Endometrium (tissue), 2 donors: ENCODE data around the gene THRAP3.

Source experiments
- FAIRE-seq: peaks from 2 replicates; lab custom pipeline; 2012; peaks lifted over from hg19 to GRCh38; lab: Jason Lieb, UNC
- donor health status: control.
- donor health status: control.

The THRAP3 gene

GRCh38 chr1:36301220-36301619, 77.0 kb downstream of the THRAP3 start:
- no peak for FAIRE-seq

- FAIRE-seq = no peak
These were observed 79.0 kb downstream of the THRAP3 start for GRCh38 chr1:36303244-36303643.

DNA sequence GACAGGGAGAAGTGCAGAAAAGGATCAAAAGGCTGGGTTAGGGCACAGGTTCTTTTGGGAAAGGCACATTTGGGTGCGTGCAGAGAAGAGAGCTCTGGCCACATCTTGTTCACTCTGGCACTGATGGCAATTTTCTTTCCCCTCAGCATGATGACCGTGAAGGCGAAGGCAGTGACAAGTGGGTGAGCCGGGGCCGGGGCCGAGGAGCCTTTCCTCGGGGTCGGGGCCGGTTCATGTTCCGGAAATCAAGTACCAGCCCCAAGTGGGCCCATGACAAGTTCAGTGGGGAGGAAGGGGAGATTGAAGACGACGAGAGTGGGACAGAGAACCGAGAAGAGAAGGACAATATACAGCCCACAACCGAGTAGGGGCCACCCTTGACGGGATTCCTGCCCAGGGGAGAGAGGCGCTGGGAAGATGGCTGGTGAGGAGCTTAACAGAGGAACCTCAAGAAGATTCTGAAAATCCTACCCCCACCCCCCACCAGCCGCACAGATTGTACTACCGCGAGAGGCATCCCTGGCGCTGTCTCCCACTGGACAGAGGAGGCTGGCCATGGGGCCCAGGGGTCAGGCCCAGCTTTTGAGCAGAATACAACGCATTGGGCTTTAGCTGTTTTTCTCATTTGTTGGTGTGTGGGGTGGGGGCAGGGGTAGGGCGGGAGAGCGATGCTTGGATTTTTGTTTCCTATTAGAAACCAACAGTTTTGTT, 79.6 kb downstream of the THRAP3 start:
- FAIRE-seq = no peak

GRCh38 chr1:36304521-36304920, 80.3 kb downstream of the THRAP3 start:
- FAIRE-seq = no peak

- FAIRE-seq = no peak
These were observed 81.0 kb downstream of the THRAP3 start for GRCh38 chr1:36304970-36305914.

- no peak for FAIRE-seq
These were observed 81.6 kb downstream of the THRAP3 start for GRCh38 chr1:36305915-36306209.

GRCh38 chr1:36306210-36306901, 82.1 kb downstream of the THRAP3 start, which contains the start of gene SH3D21:
TSS of gene SH3D21 (plus strand) at chr1:36306368. CDS start at chr1:36306421, 53 bp downstream.
- FAIRE-seq = no peak

DNA sequence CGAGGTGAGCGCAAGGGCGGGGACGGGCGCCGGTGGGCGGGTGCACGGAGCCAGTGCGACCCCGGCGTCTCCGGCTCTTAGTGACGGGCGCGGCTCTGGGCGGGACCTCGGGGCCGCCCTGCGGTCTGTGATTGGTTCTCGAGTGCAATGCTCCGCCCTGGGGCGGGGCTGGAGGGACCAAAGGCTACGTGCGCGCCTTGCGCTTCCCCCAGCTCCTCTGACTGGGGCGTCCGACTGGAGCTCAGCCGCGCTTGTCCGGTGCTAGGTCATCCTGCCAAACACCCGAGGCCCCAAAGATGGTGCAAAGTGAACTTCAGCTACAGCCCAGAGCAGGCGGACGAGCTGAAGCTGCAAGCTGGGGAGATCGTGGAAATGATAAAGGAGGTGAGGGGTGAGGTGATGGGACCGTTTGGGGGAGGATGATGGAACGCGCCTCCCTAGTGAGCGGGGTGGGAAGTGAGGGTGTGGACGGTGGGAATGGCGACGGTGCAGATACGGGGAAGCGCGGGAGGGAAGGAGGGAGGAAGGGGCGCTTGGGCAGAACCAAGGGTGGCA, 82.7 kb downstream of the THRAP3 start:
- no peak for FAIRE-seq

DNA sequence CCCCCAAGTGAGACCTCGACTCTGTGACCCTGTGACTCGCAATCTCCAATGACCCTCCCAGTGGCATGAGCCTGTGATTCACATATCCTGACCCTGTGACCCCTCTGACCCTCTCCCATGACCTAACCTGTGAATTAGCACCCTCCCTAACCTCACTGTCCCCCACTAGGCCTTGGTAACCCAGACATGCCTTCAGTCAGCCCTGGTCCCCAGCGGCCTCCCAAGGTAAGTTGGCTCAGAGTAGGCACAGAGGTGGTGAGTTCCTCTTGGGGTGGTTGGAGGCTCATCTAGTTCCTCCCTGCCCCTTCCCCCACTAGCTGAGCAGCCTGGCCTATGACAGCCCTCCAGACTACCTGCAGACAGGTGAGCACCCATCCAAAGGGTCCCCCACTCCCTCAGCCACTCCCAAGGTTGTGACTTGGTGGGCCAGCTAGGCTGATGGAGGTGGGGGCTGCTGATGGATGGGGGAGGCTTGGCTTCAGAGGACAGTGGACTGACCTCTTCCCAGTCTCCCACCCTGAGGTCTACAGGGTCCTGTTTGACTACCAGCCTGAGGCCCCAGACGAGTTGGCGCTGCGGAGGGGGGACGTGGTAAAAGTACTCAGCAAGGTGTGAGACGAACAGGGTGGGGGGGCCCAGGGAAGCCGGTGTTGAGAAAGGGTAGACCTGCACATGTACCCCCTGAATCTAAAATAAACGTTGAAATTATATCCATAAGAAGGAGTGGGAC, 83.5 kb downstream of the THRAP3 start:
- no peak for FAIRE-seq

GRCh38 chr1:36309397-36309796, 85.2 kb downstream of the THRAP3 start:
- FAIRE-seq = no peak

DNA sequence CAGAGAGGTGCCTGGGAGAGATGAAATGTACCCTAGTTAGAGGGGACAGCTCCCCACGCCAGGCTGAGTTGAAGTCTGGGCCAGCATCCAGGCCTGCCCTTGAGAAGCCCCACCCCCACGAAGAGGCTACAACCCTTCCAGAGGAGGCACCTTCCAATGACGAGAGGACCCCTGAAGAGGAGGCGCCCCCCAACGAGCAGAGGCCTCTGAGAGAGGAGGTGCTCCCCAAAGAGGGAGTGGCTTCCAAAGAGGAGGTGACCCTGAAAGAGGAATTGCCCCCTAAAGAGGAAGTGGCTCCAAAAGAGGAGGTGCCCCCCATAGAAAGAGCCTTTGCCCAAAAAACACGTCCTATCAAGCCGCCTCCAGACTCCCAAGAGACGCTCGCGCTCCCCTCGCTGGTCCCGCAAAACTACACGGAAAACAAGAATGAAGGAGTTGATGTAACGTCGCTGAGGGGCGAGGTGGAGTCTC, 96.1 kb downstream of the THRAP3 start:
- no peak for FAIRE-seq

DNA sequence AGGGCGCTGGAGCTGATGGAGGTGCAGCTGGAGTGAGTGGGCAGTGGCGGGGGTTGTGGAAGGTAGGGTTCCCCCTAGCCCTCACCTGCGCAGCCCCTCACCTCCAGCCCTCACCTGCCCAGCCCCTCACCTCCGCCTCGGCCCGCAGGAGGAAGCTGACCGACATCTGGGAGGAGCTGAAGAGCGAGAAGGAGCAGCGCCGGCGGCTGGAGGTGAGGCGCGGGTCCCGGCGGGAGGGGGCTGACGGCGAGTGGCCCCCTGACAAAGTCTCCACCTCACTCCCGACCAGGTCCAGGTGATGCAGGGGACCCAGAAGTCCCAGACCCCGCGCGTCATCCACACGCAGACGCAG, 96.5 kb downstream of the THRAP3 start:
- no peak for FAIRE-seq

GRCh38 chr1:36321119-36321951, 97.1 kb downstream of the THRAP3 start:
- FAIRE-seq = peak; percentile 94

- FAIRE-seq = no peak
These were observed 98.0 kb downstream of the THRAP3 start for GRCh38 chr1:36322041-36322785.

- FAIRE-seq = no peak
These were observed 98.8 kb downstream of the THRAP3 start for GRCh38 chr1:36322786-36323635.

DNA sequence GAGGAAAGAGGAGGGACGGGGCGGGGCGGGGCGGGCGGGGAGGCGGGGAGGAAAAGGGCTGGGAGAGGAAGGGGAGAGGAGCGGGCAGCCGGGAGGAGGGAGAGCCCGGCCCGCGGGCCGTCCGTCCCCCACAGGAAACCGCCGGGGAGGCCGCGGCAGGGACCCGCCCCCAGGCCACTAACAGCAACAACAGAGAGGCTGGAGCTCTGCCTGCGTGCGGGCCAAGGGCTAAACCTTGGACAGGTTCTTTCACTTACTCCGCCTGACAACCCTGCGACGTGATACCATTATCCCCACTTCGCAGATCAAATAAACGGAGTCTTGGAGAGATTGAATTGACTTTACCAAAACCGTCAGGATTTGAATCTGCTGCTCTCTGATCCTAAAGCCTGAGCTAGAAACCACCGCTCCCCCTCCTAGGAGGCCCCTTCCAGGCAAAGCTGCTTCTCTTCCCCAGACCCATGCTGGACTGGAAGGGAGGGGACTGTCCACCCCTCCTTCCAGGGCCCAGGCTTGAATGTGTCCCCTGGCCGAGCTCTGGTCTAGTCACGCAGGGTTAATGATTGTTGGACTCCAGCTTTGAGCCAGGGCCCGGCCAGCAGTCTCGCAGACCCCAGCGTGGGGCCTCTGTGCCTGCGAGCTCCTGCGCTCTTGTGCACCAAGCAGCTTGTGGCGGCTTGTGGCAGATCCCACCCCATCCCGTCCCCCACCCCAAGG, 99.6 kb downstream of the THRAP3 start, which contains the start of gene EVA1B:
TSS of gene EVA1B (minus strand) at position 10 of the 717 bp plus-strand sequence. CDS start 608 bp downstream, outside the sequence.
- FAIRE-seq = no peak

- no peak for FAIRE-seq
These were observed 100.1 kb downstream of the THRAP3 start for GRCh38 chr1:36324353-36324703.

GRCh38 chr1:36326499-36326898, 102.3 kb downstream of the THRAP3 start:
- no peak for FAIRE-seq
